Embryonic facial prominence (tissue), 1 donor: ENCODE results near the gene FAR2.

Source experiments
- DNase-seq: peaks from one replicate; pipeline ENCODE4 v3.0.0-alpha.2; 2016; ENCODE audit errors: extremely low spot score

FAR2 gene

DNA sequence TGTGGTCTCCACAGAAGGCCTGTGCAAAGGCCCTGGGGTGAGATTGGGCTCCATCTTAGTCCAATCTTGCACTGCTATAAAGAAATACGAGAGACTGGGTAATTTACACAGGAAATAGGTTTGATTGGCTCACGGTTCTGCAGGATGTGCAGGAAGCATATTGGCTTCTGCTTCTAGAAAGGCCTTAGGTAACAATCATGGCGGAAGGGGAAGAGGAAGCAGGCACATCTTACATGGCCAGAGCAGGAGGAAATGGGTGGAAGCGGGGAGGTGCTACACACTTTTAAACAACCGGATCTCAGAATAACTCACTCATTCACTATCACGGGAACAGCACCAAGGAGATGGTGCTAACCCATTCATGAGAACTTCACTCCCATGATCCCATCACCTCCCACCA, 55.4 kb downstream of the FAR2 start:
- DNase-seq, result no peak

DNA sequence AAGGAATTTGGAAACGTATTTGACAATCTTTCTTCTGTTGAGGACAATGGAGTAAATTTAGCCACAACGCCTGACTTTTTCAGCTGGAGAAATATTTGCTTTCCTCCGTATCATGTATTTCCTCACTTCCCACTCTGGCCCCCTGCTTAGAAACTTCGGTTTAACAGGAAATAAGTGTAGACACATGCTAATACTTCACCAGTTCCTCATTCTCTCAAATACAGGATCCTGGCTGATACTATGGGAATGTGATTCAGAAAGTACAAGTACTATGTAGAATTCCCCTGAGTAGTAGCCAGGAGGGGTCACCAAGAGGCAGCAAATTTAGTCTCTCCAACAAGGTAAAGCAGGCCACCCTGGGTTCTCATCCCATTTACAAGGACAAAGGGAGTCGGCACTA, 58.0 kb downstream of the FAR2 start:
- DNase-seq, result no peak

DNA sequence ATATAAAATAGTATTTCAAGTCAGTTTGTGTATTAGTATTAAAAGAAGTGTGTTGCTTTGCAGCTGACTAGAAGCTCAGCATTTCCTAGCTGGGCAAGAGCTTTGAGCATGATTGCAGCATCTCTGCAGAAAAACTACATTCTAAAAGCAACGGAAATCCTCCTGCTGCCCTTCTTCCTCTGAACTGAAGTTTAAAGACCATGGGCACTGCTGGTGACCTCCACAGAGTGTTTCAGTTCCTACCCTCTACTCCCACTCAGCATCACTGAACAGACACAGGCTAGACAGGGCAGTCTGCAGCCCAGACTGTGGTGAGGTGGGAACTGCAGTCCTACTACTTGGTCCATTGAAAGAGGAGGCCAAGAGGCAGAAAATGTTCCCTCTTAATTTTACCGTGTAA, 59.0 kb downstream of the FAR2 start:
- DNase-seq, result no peak

- no peak for DNase-seq
These were observed 60.0 kb downstream of the FAR2 start for GRCh38 chr12:29208936-29209701.

GRCh38 chr12:29211696-29212095, 62.6 kb downstream of the FAR2 start:
- no peak for DNase-seq

DNA sequence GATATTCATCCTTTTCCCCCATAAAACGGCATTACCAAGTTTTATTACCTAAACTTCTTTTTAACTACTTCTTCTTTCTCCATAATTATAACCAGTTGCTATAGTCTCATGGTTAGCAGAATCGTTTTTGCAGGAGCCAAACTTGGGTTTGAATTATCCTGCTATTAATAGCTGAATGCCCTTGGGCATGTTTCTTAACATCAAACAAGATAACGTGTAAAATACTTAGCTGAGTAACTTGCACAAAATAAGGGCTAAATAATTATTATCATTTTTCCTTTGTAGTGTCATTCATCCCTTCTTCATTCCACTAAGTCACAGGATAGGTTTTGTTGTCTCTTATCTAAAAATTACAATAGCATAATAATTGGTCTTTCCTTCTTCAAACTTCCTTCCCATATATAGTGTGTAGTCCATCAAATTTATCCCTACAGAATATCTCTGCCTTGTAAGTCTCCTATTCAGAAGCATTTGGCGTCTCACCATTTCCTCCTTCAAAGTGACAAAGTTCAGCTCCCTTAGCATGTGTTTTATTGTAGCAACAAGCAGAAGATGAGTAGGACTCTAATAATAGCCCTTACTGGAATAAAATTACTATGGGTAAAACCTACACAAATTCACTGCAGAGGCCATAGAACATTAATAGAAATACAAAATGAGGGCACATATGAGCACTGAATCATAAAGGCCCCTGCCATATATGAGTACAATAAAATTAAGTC, 63.8 kb downstream of the FAR2 start:
- DNase-seq, result no peak

GRCh38 chr12:29216266-29216665, 67.2 kb downstream of the FAR2 start:
- DNase-seq, result no peak

GRCh38 chr12:29216797-29217575, 67.9 kb downstream of the FAR2 start:
- DNase-seq, result no peak

- DNase-seq, result no peak
These were observed 71.7 kb downstream of the FAR2 start for GRCh38 chr12:29220632-29221336.

- DNase-seq, result no peak
These were observed 73.1 kb downstream of the FAR2 start for GRCh38 chr12:29222200-29222599.

GRCh38 chr12:29223426-29223825, 74.3 kb downstream of the FAR2 start:
- DNase-seq, result no peak

GRCh38 chr12:29223956-29224543, 75.0 kb downstream of the FAR2 start:
- DNase-seq, result no peak

DNA sequence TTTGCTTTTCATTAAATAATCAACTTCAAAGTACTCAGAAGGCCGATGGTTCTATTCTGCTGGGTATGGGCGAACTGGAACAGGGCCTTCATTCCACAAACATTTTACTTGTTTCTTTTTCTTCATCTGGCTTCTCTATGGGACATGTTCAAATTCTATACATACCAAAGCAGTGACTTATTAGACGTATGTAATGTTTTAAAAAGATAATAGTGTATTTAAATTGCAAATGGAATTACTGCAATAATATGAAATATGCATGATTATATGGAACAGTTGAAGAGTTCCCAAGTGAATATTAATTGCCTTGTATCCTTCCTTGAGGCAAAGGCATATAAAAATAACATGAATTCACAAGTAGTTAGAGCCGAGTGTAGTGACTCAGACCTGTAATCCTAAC, 75.5 kb downstream of the FAR2 start:
- no peak for DNase-seq

- no peak for DNase-seq
These were observed 76.8 kb downstream of the FAR2 start for GRCh38 chr12:29225834-29226233.

- no peak for DNase-seq
These were observed 77.5 kb downstream of the FAR2 start for GRCh38 chr12:29226616-29227015.

DNA sequence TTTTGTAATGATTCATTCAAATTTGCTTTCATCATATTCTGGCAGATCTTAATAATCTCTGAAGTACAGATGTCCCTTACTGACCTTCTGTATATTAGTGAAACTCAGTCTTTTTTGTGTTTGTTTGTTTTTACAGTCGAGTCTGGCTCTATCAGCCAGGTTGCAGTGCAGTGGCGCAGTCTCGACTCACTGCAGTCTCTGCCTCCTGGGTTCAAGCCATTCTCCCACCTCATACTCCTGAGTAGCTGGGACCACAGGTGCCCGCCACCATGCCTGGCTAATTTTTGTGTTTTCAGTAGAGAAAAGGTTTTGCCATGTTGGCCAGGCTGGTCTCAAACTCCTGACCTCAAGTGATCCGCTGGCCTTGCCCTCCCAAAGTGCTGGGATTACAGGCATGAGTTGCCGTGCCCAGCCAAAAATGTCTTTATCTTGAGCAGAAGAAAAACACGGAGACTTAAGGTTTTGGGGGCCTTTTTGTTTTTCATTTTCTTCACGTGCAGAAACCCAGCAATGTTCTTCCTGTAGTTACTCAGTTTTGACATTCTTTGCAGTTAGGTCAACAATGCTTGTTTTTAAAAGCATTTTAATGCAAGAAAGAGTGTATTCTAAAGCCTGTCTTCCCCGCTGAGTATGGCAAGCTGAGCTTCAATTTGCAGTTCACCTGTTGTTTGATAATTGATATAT, 79.5 kb downstream of the FAR2 start:
- no peak for DNase-seq

GRCh38 chr12:29229158-29229505, 80.1 kb downstream of the FAR2 start:
- no peak for DNase-seq

DNA sequence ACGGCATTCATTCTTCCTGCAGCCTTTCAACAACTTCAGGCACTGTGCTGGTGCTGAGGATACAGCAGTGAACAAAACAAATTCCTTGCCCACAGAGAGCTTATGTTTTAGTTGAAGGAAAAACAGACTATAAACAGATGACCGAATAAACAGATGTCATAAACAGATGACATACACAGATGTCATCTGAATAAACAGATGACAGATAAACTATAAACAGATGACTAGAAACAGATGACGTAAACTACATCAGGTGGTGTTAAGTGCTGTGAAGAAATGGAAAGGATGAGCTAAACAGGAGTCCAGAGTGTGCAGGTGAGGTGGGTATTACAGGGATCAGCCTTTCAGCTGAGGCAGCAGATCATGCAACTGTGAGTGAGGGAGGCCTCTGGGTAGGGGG, 80.9 kb downstream of the FAR2 start:
- no peak for DNase-seq

- no peak for DNase-seq
These were observed 81.9 kb downstream of the FAR2 start for GRCh38 chr12:29230800-29231560.

DNA sequence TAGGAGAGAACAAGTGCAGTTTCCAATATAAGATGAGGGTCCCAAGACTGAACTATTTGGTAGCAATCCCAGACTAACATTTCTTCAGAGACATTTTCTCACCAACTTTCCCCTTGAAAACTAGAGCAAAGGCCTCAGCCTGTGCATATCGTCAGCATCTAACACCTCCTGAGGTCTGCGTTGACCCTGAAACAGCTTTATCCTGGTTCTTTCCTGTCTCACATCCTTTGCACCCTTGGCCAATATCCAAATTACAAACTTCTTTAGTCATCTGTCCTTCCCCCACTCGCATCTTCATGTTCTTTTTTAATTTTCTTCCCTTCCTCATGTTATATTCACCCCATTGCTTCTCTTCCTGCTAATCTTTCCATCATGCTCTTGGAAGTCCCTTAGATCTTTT, 83.0 kb downstream of the FAR2 start:
- DNase-seq, result no peak
